GM21737 (cell line): ENCODE measurements around the gene GLMP.

Experiments used
- ATAC-seq: cut with Tn5 transposase; IDR thresholded peaks from one replicate; pipeline ENCODE4 v1.9.1; 2021; ENCODE audit warnings: mild to moderate bottlenecking, moderate library complexity; ENCODE audit not compliant: unreplicated experiment

GLMP gene

DNA sequence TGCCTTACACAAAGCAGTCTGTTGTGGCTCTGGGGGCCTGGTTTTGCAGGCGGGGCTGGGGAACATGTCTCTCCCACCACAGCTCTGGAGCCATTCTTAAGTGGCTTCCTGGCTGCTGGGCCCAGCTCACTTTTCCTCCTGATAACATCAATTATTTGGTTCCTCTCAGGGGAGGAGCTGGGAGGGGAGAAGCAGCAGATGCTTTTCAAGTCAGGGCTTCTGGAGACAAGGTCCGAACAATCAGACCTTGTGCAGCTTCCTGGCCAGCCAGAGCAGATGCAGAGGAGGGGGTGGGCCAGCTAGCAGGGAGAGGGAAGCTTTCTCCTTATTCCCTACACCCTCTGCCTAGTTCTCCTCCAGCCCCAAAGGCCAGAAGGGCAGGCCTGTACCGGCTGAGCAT lies 44.0 kb downstream of the GLMP start:
- ATAC-seq = no peak

DNA sequence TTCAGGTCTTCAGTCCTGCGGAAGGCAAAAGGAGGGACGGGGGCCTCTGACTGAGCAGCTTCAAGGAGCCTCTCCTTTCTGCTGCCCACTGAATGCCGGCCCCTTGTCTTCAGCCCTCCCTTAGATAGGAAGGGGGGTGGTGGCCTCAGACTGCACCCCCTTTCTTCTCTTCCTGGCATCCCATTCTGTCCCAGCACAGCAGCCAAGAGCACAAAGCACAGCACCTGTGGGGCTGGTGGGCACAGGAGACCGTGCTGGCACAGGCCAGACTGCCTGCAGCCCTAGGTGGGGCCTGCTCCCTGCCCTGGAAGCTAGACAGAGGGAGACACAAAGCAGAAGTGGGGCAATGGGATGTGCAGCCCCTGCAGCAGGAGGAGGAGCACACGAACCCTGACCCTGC lies 45.9 kb downstream of the GLMP start:
- ATAC-seq = no peak

DNA sequence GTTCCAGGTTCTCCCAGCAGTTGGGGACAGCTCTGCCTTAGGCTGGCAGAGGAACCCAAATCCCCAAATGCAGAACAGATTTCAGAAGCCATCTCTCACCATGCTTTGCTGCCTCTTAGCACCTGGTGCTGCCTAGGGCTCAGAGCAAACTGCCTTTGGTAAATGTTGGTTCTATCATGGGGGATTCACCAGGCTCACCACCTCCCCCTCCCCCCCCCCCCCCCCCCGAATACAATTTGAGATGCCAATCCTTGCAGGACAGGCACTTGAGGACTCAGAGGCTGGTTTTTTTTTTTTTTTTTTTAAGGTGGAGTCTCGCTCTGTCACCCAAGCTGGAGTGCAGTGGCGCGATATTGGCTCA lies 47.2 kb downstream of the GLMP start:
- ATAC-seq = no peak

DNA sequence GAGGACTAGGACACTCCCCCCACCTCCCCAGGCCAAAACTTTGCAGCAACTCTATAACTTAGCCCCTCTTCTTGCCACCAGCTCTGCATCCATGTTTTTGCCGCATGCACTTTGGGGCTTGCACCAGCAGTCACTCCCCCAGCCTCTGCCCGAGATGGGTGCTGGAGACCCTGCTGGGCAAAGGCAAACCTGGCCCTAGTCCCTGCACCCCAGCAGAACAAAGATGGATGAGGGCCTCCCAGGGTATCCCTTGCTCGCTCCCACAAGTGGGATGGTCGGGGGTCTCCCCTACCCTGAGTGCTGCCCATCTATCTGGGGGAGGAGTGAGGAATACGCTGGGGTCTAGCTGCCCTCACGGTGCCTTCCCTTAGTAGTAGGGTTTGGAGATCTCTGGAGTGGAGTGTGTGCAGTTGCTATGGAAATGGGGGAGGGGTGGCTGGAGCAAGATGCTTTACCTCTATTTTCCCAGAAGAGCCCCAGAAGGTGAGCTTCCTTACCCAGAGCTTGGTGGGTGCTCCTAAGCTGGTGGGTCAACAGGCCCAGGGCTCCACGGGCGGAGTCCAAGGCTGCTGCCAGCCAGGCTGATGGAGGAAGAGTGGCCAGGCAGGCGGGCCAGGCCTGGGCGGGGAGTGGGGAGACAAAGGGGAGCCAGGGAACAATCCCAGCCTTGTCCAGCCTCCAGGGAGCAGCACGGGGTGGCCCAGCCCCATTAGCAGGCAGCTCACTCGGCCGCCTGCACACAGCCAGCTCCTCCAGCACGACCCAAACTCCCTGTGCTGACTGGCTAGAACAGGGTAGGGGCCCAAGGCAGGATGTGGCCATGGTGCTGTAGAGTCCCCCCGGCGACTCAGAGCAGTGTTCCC lies 47.8 kb downstream of the GLMP start, which contains the start of gene PAQR6:
Gene PAQR6 (minus strand): TSS at position 597 of the 863 bp plus-strand sequence. CDS start 1,325 bp downstream, outside the sequence.
- ATAC-seq = no peak

DNA sequence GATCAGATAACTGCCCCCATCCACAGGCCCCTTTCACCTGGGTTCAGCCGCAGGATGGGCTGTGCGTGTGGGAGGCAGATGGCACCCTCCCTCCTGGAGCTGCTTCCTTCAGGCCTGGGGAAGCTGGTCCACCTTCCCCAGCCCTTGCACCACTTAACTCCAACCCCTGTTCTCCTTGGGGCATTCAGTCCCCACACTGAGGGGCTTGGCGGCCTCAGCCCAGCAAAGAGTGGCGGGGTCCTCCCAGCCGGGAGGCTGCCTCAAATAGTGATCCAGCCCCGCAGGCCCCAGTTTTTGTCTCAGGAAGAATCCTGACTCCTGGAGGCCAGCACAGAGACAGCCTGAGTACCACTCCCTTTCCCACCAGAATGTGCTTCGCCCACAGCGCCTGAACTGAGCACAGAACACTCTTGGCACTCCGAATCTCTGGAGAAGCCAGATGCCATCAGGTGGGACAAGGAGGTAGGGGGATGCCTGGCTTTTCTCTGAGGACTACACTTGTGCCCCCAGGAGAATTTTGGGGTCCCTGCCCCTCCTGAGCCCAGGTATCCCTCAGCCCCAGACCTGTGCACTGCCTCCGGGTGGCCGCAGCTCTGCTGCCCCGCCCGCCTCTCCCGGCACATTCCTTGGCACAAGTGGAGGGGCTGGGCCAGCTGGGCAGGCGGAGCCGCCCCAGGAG lies 48.6 kb downstream of the GLMP start:
- no peak for ATAC-seq

DNA sequence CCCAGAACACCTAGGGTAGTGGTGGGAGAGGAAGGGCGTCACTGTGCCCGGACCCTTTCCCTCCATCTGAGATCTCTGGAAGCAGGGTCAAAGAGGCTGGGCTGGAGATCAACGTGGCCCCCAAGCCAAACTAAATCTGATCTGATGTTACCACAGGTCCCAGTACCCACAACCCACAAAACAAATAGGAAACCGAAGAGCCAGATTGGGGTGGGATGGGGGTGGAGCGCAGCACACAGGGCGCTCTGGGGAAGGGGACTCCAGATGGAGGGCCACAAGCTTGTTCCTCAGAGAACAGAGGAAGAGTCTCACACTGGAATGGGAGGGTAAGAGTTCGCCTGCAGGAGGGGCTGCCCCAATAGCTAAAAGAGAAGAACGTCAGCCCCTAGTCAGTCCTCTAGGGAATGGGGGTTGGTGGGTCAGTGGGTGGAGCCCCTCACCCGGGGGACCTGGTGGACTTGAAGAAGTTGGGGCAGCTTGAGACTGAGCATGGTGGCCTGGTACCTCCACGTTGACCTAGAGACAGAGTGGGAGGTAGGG lies 49.2 kb downstream of the GLMP start:
- ATAC-seq = no peak

DNA sequence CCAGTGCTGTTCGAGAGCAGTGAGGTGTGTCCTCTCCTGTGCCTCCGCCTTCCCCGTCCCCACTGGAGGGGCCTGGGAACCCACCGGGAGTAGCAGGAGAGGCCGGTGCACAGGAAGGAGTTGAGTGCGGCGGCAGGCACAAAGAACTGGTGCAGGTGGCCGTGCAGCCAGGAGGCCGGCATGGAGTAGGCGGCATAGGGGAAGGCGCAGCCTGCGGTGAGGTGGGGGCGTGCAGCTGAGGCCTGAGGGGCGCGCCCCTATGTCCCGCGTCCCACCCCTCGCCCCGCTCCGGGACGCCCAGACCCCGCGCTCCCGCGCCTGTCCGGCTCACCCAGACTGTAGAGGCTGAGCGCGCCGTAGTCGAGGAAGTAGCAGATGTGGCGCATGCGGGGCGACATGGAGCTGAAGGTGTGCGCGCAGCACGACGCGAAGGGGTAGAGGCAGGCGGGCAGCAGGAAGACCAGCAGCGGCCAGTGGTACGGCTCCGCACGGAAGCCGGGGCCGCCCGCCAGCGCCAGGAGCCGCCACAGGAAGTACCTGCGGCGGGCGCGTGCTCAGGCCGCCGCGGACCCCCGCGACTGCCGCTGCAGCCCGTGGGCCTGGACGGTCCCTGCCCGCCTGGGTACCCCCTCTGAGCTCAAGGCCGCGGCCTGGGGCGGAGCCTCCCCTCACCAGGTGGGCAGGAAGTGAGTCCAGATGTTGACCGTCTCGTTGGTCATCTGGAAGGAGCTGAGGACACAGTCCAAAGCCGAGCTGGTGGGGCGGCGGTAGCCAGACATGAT lies 49.8 kb downstream of the GLMP start:
- no peak for ATAC-seq

DNA sequence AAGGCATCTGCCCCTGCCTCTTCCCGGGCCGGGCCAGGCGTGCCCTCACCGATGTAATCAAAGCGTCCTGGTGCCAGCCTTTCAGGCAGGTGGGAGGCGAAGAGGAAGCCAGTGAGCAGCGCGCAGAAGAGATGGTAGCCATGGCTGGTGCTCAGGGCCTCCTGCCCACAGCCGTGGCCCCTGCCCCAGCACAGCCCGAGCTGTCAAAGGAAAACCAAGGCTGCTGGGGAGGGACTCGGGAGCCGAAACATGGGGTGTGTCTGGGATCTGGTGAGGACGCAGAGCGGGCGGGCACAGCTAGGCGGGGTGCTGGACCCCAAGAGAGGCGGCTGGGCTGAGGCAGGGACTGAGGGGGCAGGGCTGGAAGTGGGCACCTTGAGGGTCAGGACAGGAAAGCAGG lies 50.8 kb downstream of the GLMP start:
- ATAC-seq = no peak

DNA sequence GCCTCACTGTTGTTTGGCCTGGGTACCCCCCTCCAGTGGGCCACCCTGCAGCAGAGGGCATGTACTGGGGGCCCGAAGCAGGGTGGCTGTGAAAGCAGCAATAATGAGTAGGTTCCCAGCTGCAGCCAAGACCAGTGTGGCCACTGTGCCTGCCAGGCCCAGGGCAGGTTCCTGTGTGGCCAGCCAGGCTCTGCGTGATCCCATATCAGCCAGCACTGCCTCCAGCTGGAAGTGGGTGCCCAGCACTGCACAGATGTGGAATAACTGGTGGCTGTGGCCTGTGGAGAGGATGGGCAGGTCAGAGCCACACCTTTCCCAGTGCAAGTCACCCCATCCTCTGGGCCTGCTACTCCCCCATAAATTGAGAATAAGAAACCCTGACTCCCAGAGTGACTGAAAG lies 51.4 kb downstream of the GLMP start:
- no peak for ATAC-seq

DNA sequence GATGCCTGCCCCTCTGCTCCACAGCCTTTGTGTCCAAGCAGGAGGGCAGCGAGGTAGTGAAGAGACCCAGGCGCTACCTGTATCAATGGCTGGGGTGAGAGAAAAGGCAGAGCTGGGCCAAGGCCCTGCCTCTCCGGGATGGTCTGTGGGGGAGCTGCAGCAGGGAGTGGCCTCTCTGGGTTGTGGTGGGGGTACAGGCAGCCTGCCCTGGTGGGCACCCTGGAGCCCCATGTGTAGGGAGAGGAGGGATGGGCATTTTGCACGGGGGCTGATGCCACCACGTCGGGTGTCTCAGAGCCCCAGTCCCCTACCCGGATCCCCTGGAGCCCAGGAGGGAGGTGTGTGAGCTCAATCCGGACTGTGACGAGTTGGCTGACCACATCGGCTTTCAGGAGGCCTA lies 52.7 kb downstream of the GLMP start:
- ATAC-seq = no peak
